SK-N-SH (cell line): Measurements from ENCODE around the gene PAMR1. TPM values are rescaled to one million over a fixed set of nuclear protein-coding genes. Genes with fewer than 3 reads are reported as not detected.

Experiments used
- CTCF ChIA-PET: fragments of 300-600, 350-600 bp; formaldehyde crosslinking; extraction: SDS; loops from one replicate; lab custom pipeline; 2021; lab: Yijun Ruan, JAX
- POLR2A ChIA-PET: fragments of 350-600 bp; sonication (Branson Sonifier 250); formaldehyde crosslinking; extraction: SDS; loops from one replicate; lab custom pipeline; 2020; ENCODE audit warnings: antibody characterized with exemption, inconsistent platforms; lab: Yijun Ruan, JAX
- DNase-seq: peaks from one replicate; pipeline ENCODE4 v3.0.0; 2012
- H2AFZ ChIP-seq: fragments of 200-600 bp; sonication (generic); 2 replicates; pipeline ENCODE4 v1.8.1; 2016; ENCODE audit warnings: antibody characterized with exemption, mild to moderate bottlenecking, low read depth
- H3F3A ChIP-seq: fragments of 200-600 bp; sonication (generic); replicated peaks from 2 replicates; pipeline ENCODE3; 2016; ENCODE audit warnings: antibody characterized with exemption, mild to moderate bottlenecking; ENCODE audit not compliant: insufficient read depth
- H3K27ac ChIP-seq, 2 experiments: fragments of 200-500 bp in 1 of 2; fragments of 200-600 bp in 1 of 2; sonication (Bioruptor generic) in 1 of 2; sonication (generic), shearing (Covaris generic) in 1 of 2; 2 replicates each; pipeline versions ENCODE4 v1.5.1 to v1.6.1; 2014 to 2016; ENCODE audit warnings: low read depth in 2 of 2, inconsistent platforms in 1 of 2, low read length in 1 of 2, mild to moderate bottlenecking in 1 of 2, mixed read lengths in 1 of 2
- H3K27me3 ChIP-seq: fragments of 200-600 bp; sonication (generic), shearing (Covaris generic); 2 replicates; pipeline ENCODE4 v1.6.1; 2016; ENCODE audit warnings: mixed run types; ENCODE audit not compliant: insufficient read depth
- H3K36me3 ChIP-seq, 2 experiments: fragments of 200-500 bp in 1 of 2; fragments of 200-600 bp in 1 of 2; sonication (Bioruptor generic) in 1 of 2; sonication (generic) in 1 of 2; replicated peaks in 1 of 2; 2 replicates each; pipeline versions ENCODE3 to v1.5.1; 2014 to 2016; ENCODE audit warnings: low read length in 1 of 2, mild to moderate bottlenecking in 1 of 2; ENCODE audit not compliant: insufficient read depth in 2 of 2, control insufficient read depth in 1 of 2
- H3K4me1 ChIP-seq, 2 experiments: fragments of 200-500 bp in 1 of 2; fragments of 200-600 bp in 1 of 2; sonication (Bioruptor generic) in 1 of 2; sonication (generic), shearing (Covaris generic) in 1 of 2; 2 replicates each; pipeline versions ENCODE4 v1.5.1 to v1.6.1; 2014 to 2016; ENCODE audit warnings: low read depth in 1 of 2, low read length in 1 of 2, mixed run types in 1 of 2; ENCODE audit not compliant: insufficient read depth in 2 of 2, control insufficient read depth in 1 of 2
- H3K4me2 ChIP-seq: fragments of 200-600 bp; sonication (generic), shearing (Covaris generic); 2 replicates; pipeline ENCODE4 v1.6.1; 2017; ENCODE audit warnings: mixed run types
- H3K4me3 ChIP-seq, 2 experiments: fragments of 200-500 bp in 1 of 2; fragments of 200-600 bp in 1 of 2; sonication (Bioruptor generic) in 1 of 2; sonication (generic), shearing (Covaris generic) in 1 of 2; 2 replicates each; pipeline versions ENCODE4 v1.5.1 to v1.8.1; 2014 to 2016; ENCODE audit warnings: low read depth in 2 of 2, inconsistent platforms in 1 of 2, low read length in 1 of 2, mild to moderate bottlenecking in 1 of 2, mixed read lengths in 1 of 2, moderate library complexity in 1 of 2
- H3K79me2 ChIP-seq: fragments of 200-600 bp; sonication (generic); 2 replicates; pipeline ENCODE4 v1.8.1; 2017; ENCODE audit warnings: mild to moderate bottlenecking; ENCODE audit not compliant: insufficient read depth
- H3K9ac ChIP-seq: fragments of 200-600 bp; sonication (generic); 2 replicates; pipeline ENCODE4 v1.6.1; 2017; ENCODE audit warnings: mixed run types
- H3K9me2 ChIP-seq: fragments of 200-600 bp; sonication (generic); 2 replicates; pipeline ENCODE4 v1.6.1; 2017; ENCODE audit warnings: mixed run types
- H3K9me3 ChIP-seq: fragments of 200-600 bp; sonication (generic); 2 replicates; pipeline ENCODE4 v1.6.1; 2017; ENCODE audit warnings: mixed run types, mild to moderate bottlenecking, moderate library complexity
- H4K20me1 ChIP-seq: fragments of 200-600 bp; sonication (generic); 2 replicates; pipeline ENCODE4 v1.6.1; 2017; ENCODE audit warnings: mild to moderate bottlenecking, mixed run types; ENCODE audit not compliant: insufficient read depth
- CHD2 ChIP-seq: fragments of 150-350 bp; IDR thresholded peaks from 2 replicates; pipeline ENCODE4 v1.6.1; 2018; ENCODE audit warnings: low read length; ENCODE audit not compliant: partially characterized antibody
- CTCF ChIP-seq: fragments of 200-600 bp; sonication (generic); IDR thresholded peaks from 2 replicates; pipeline ENCODE4 v1.6.1; 2017; ENCODE audit warnings: antibody characterized with exemption, mild to moderate bottlenecking, moderate library complexity
- ELF1 ChIP-seq: IDR thresholded peaks from 2 replicates; pipeline ENCODE4 v1.4.0; 2012
- EP300 ChIP-seq, 2 experiments: IDR thresholded peaks; 2 replicates each; pipeline versions ENCODE4 v1.4.0 to v1.6.1; 2012; ENCODE audit warnings: borderline replicate concordance in 1 of 2, low read depth in 1 of 2, low read length in 1 of 2
- FOXJ3 ChIP-seq: sonication (generic); formaldehyde crosslinking; IDR thresholded peaks from 2 replicates; pipeline ENCODE4 v1.5.1; 2020; ENCODE audit warnings: mild to moderate bottlenecking, missing genetic modification reagents
- GABPA ChIP-seq: IDR thresholded peaks from 2 replicates; pipeline ENCODE4 v1.4.0; 2012; ENCODE audit warnings: low read depth, mild to moderate bottlenecking
- IRF3 ChIP-seq: fragments of 150-350 bp; IDR thresholded peaks from 2 replicates; pipeline ENCODE4 v1.6.1; 2016; ENCODE audit warnings: mild to moderate bottlenecking, low read depth, low read length
- JUND ChIP-seq: IDR thresholded peaks from 2 replicates; pipeline ENCODE4 v1.4.0; 2012
- MAX ChIP-seq: IDR thresholded peaks from 2 replicates; pipeline ENCODE4 v1.4.0; 2012; ENCODE audit warnings: low read depth
- MEF2A ChIP-seq: IDR thresholded peaks from 2 replicates; pipeline ENCODE4 v1.4.0; 2012; ENCODE audit warnings: low read depth, borderline replicate concordance
- POLR2AphosphoS5 ChIP-seq: IDR thresholded peaks from 2 replicates; pipeline ENCODE4 v1.6.1; 2012; ENCODE audit warnings: low read depth, low read length
- RAD21 ChIP-seq: IDR thresholded peaks from 2 replicates; pipeline ENCODE4 v1.6.1; 2012; ENCODE audit warnings: mild to moderate bottlenecking, low read length
- RCOR1 ChIP-seq: fragments of 150-350 bp; IDR thresholded peaks from 2 replicates; pipeline ENCODE4 v1.6.1; 2017; ENCODE audit warnings: antibody characterized with exemption, low read length
- REST ChIP-seq: IDR thresholded peaks from 2 replicates; pipeline ENCODE4 v1.6.1; 2012; ENCODE audit warnings: mild to moderate bottlenecking, low read depth, low read length, moderate library complexity
- SIN3A ChIP-seq: IDR thresholded peaks from 2 replicates; pipeline ENCODE4 v1.6.1; 2012; ENCODE audit warnings: low read depth, mild to moderate bottlenecking, low read length, moderate library complexity, borderline replicate concordance
- SMC3 ChIP-seq: IDR thresholded peaks from 2 replicates; pipeline ENCODE4 v1.6.1; 2012; ENCODE audit warnings: low read depth, low read length, improper control_type of control experiment
- TCF12 ChIP-seq: IDR thresholded peaks from 2 replicates; pipeline ENCODE4 v1.4.0; 2012
- TEAD4 ChIP-seq: IDR thresholded peaks from 2 replicates; pipeline ENCODE4 v1.4.0; 2012; ENCODE audit warnings: mild to moderate bottlenecking, borderline replicate concordance; ENCODE audit not compliant: insufficient read depth
- YY1 ChIP-seq: IDR thresholded peaks from 2 replicates; pipeline ENCODE4 v1.4.0; 2012; ENCODE audit warnings: low read depth, mild to moderate bottlenecking
- WGBS: methylation state at CpG from one replicate; pipeline ENCODE4 v1.1.6; 2017; ENCODE audit warnings: low lambda C conversion rate; 5-methylcytosine and 5-hydroxymethylcytosine counted together
- polyA plus RNA-seq, 3 experiments: library from polyadenylated mRNA; depleted of rRNA; stranded (reverse); fragments of >200 nt; gene quantifications; 2 replicates each; pipeline ENCODE4 v1.2.3, GENCODE V29; 2012
- TF ChIP-seq, protein P1 (sequence below): fragments of 150-350 bp; IDR thresholded peaks from 2 replicates; pipeline ENCODE4 v1.6.1; 2017; ENCODE audit warnings: antibody characterized with exemption, low read length, low read depth, borderline replicate concordance

Gene PAMR1
- polyA plus RNA-seq, 1 of the 3 experiments (the other 2 are of a cell fraction): 0.31 TPM

DNA sequence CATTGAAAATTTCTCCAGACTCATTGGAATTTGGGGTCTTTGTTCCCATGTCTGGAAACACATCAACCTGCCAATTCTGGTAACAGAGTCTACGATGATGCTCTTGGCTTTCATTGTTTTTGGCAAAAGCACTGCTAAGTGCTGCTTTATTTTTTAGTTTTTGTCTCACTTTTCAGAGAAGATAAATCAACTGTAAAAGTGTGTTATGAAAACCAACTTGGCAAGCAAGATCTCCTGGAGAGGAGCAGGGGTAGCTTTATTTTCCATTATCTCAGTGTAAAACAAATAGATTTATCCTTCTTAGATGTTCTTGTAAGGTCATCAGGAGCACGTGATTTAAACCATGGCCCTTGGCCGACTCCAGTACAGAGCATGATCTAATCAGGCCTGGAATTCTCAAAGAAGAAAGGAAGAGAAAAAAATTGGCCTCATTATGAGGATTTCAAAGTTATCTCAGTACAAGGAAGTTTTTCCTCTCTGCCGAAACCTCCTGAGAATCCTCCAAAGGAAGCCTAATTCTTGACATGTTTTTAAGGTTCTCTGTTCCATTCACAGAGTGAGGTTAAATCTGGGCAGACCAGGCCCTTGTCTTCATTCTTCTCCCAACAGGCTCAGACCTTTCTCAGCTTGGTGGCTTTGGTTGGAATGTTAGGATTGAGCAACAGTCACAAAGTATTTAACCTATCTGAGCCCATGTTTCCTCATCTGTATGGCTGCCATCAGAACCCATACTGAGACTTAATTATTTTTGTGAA is 16.4 kb upstream of the PAMR1 start (continued):
- TF ChIP-seq SIN3A (no peak), MEF2A (no peak), RCOR1 (no peak), SMC3 (no peak), TCF12 (peak; percentile 50), REST (no peak), IRF3 (no peak), CTCF (no peak)
- TF ChIP-seq, all 33 proteins: peak for 9

DNA sequence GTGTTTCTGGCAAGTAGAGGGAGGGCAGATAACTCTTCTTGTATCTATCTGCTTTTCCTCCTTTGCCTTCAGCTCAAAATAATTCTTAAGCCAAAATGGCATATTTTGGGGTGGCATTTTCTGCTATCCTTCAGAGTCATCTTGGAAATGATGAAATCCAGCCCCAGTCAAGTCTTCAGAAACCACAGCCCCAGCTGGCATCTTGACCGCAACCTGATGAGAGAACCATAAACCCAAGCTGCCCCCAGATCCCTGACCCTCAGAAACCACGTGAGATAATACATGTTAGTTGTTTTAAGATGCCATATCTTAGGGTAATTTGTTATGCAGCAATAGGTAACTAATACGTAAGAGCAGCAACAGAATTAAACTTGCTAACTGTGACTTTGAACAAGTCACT is 15.1 kb upstream of the PAMR1 start:
- no peaks in the 10 kb centered on the region for H3K9me3 ChIP-seq
- no peaks in the 10 kb centered on the region for H4K20me1 ChIP-seq
- POLR2A ChIA-PET: no interaction called here
- no peaks in the 10 kb centered on the region for H3K9me2 ChIP-seq
- no peaks in the 10 kb centered on the region for H3K27me3 ChIP-seq
- no peak for DNase-seq
- H3K4me3 ChIP-seq: no peak overlapping the region
- H3F3A ChIP-seq: peaks cover 19% of the 10 kb centered on the region
- no peak overlapping the region for H2AFZ ChIP-seq
- H3K9ac ChIP-seq: no peak overlapping the region
- no peak overlapping the region for H3K4me2 ChIP-seq
- no peaks in the 10 kb centered on the region for H3K36me3 ChIP-seq
- peaks cover 7 to 27% of the 10 kb centered on the region in 2 experiments for H3K4me1 ChIP-seq
- CTCF ChIA-PET: no interaction called here
- peak overlapping the region in 1 of 2 experiments; percentile 87; a peak in 2 of 4 replicates for H3K27ac ChIP-seq
- 88% methylated on average over 3 of the region's 3 CpGs for WGBS
- H3K79me2 ChIP-seq: no peaks in the 10 kb centered on the region
- TF ChIP-seq YY1: no peak
- TF ChIP-seq GABPA: no peak
- TF ChIP-seq JUND: 0 out of 2 replicates have a peak, but pooled peaks have one; percentile 10
- TF ChIP-seq POLR2AphosphoS5: no peak
- no peak for TF ChIP-seq REST
- TF ChIP-seq TEAD4: 0 out of 2 replicates have a peak, but pooled peaks have one; percentile 21
- TF ChIP-seq EP300 (IDR thresholded peaks at IDR 0.05; ENCODE audit: borderline replicate concordance in 1 of 2, low read depth in 1 of 2, low read length in 1 of 2): no peak
- no peak for TF ChIP-seq CHD2
- TF ChIP-seq ELF1: no peak
- TF ChIP-seq MAX: no peak
- no peak for TF ChIP-seq FOXJ3 (CRISPR knock-in tag)
- TF ChIP-seq RAD21: no peak
- TF ChIP-seq, protein P1, sequence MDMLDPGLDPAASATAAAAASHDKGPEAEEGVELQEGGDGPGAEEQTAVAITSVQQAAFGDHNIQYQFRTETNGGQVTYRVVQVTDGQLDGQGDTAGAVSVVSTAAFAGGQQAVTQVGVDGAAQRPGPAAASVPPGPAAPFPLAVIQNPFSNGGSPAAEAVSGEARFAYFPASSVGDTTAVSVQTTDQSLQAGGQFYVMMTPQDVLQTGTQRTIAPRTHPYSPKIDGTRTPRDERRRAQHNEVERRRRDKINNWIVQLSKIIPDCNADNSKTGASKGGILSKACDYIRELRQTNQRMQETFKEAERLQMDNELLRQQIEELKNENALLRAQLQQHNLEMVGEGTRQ: no peak
